Activated CD4-positive, alpha-beta T cell treated with anti-CD3 and anti-CD28 coated beads, Interleukin-2, amount 50 U/mL, for 1 hour (primary cell): Measurements from ENCODE around the gene ZBTB49.

Source experiments
- DNase-seq: peaks from one replicate; pipeline ENCODE4 v3.0.0-alpha.2; 2020

The ZBTB49 gene

DNA sequence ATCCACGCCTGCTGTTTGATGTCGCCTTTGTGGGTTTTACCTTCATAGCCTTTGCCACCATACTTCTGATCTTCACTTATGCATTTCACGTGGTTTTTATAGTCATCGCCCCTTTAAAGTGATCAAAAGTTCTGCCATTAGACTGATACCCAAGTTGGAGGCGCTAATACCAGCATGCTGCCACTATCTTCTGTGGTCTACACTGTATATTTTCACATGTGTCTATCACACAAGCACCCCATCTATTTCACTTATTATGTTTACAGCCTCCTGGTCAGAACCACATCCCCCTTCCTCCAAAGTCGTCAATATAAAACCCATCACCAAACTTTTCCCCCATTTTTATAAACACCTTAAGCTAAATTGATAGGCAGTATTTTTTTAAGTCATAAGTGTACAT is 8.3 kb upstream of the ZBTB49 start:
- no peak for DNase-seq

DNA sequence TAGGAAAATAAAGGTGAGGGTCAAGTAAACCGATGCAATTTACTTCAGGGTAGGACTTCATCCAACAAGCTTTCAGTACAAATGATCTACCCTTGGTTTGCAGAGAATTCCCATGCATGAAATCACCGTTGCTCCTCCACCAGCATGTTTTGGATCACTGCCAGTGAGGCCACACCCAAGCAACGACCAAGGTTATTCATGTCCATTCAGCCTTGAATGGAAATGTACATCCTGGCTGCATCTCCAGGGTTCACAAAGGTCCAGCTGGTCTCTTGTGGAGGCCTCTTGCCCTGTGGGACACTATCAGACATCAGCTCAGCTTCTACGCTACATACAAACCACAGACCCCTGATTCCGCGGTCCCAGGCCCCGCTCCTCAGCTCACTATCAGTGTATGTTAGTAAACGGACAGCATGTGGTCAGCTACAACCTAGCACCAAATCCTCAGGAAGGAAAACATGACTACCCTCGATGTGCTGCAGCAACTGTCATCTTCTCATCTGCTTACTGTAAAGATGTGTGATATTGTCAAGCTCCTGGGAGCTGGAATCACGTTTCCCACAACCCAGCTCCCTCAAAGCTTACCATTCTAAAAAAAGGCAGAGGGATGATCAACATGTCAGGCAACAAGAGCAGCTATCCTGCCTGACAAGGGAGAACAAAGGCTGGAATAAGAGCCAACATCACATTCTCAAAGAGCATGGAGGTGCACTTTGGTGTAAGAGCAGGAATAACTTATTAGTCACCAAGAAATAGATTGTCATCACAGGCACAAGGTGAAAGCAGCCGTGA is 5.0 kb upstream of the ZBTB49 start:
- no peak for DNase-seq

DNA sequence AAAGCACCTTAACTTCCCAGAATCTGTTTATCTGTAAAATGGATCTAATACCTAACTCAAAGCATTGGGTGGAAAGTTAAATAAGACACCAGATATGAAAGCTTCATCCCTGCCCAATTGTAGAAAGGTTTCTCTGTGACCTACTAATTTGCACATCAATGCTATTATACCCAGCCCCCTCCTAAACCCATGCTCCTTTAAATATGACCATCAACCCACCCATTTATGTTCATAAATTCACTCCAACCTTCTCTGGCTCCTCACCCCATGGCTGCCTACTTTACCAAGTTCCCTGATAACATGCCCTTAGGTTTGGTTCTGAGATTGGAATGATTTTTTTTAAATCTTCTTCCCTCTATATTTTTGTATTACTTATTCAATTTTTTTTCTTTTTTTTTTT is 2.0 kb upstream of the ZBTB49 start:
- no peak for DNase-seq

DNA sequence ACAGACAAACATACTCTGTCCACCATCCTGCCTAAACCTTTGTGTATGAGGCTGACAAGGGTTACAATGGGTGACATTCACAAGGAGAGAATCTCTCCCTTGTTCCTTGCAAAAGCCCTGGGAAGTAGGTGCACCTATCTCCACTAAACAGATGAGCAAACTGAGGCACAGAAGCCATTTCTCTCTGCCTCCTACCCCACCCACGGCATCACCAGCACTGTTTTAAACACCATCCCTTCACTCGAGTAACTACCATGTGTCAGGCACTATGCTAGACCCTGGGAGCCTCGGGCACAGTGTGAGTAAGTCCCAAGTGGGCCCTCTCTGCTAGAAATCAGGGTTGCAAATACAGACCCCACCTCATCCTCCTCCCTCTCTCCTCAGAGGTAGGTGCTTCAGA is 996 bp upstream of the ZBTB49 start:
- no peak for DNase-seq

DNA sequence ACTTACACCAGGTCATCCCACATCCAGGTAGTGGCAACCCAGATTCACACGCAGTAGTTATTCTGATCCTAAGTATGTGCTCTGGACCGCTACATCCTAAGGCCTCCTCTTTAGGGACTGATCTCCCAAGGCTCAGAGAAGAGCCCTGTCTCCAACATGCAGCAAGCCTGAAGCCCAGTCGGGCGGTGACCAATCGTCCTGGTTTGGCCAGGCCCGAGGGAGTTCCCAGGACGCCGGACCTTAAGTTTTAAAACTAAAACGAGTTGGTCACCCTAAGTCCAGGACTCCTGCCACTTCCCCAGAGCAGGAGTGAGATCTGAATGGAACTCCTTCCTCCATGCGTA is 482 bp upstream of the ZBTB49 start:
- no peak for DNase-seq

DNA sequence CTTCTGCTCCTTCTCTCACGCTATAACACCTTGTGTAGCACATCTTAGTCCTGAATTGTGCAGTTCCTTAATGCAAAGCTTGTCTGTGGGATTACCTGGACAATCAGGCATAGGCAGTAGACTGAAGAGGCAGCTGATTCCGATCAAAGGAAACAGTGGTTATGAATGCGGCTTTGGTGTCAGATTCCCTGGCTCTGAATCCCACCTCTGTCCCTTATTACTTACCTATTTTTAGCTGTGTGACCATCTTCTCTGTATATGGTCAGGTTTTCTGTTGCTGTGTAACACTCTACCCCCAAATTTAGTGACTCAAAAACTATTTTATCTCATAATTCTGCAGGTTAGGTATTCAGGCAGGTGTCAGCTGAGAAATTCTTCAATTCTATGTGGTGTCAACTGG is 3.2 kb downstream of the ZBTB49 start:
- no peak for DNase-seq

DNA sequence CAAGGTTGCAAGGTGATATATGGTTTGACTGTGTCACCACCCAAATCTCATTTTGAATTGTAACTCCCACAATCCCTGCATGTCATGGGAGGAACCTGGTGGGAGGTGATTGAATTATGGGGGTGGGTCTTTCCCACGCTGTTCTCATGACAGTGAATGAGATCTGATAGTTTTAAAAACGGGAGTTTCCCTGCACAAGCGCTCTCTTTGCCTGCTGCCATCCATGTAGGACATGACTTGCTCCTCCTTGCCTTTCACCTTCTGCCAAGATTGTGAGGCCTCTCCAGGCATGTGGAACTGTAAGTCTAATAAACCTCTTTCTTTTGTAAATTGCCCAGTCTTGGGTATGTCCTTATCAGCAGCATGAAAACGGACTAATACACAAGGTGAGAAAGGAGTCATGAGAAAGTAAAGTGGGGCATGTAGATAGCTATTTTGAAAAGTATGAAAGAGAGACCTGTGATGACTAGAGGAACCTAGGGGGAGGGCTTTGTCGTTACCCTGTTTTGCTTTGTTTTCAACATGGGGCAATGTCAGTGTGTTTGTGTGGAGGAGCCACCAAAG is 6.3 kb downstream of the ZBTB49 start:
- no peak for DNase-seq

DNA sequence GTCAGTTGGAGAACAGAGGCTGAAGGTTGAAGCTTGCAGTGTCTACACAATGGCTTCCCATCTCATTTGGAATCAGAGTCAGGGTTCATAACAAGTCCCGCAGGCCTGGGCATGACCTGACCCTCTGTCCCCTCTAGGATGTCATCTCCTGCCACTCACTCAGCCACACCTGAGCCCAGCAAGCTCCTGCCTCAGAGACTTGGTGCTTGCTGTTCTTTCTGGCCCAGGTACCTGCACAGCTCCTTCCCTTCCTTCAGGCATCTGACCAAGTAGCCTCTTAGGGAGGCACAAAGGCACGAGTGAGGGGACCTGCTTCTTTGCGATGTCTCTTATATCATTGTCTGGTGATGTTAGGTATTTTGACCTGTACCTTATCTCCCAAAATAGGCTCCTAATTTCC is 9.0 kb downstream of the ZBTB49 start:
- no peak for DNase-seq

DNA sequence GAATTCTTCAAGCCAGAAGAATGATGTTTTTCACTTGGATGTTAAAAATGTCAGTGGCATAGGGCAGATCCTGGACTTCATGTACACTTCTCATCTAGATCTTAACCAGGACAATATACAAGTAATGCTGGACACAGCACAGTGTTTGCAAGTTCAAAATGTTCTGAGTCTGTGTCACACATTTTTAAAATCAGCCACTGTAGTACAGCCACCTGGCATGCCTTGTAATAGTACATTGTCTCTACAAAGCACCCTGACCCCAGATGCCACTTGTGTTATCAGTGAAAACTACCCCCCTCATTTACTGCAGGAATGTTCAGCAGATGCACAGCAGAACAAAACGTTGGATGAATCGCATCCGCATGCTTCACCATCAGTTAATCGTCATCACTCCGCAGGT is 11.9 kb downstream of the ZBTB49 start:
- no peak for DNase-seq

DNA sequence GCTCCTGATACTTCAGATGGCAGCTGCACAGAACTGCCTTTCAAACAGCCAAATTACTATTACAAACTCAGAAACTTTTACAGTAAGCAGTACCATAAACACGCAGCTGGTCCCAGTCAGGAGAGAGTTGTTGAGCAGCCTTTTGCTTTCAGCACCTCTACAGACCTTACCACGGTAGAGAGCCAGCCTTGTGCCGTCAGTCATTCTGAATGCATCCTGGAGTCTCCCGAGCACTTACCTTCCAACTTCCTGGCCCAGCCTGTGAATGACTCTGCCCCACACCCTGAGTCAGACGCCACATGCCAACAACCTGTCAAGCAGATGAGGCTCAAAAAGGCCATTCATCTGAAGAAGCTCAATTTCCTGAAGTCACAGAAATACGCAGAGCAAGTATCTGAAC is 12.4 kb downstream of the ZBTB49 start:
- DNase-seq, result no peak

DNA sequence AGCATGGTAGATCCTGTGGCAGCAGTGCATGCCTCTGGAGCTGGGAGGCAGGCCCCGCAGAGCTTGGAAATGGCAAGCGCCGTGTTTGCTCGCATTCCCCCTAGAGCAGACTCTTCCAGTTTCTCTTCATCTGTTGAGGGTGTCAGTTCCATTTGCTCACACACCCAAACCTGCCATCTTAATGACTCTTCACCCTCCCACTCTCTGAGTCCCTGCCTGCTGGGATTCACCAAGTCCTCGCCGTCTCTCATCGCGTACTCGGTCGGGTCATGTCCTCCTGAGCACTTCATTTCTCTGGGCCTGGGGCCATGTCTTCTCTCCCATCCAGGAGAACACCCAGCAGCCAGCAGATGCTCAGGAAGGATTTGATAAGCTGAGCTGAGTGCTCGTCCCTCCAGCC is 16.9 kb downstream of the ZBTB49 start:
- DNase-seq, result no peak

DNA sequence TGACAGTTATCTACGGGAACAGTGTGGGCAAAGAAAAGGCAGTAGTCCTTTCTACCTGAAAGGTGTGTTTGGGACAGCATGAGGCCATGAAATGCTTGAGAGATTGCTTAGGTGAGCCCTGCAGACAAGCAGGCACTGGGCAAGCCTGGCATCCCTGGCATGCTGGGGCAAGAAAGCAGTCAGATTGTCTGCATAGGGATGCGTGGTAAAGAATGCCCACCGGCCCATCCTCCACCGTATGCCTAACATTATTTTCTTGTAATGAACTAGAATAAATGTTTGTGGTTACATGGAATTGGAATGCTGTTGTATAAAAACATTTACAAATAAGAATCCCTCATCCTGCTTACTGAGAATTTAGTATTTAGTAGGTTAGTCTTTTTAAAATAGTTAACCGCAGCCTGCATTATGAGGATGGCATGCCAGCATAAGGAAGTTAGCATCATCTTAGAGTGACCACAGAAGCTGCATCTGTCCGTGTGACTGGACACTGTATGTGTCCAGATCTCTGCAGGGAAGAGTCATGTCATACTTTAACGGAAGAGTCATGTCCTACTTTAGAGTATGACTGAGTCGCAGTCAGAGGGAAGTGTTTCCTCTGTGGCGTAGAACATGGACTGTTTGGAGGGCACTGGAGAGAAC is 18.9 kb downstream of the ZBTB49 start:
- no peak for DNase-seq

DNA sequence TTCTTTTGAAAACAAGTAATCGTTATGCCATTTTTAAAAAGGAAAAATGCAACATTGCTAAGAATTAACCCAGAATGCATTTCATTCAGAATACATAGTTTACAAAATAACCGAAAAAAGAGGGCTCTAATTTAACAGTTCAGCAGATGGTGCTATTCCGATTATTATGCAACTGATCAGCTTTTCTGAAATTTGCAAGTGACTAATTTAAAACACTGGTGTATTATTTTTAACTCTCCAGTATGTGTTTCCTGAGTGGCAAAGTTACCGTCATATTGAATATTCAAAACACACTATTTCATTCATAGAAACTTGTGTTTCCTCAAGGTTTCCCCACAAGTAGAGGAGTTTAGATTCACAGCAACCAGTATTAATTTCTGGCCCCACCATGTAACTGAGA is 21.1 kb downstream of the ZBTB49 start:
- no peak for DNase-seq

DNA sequence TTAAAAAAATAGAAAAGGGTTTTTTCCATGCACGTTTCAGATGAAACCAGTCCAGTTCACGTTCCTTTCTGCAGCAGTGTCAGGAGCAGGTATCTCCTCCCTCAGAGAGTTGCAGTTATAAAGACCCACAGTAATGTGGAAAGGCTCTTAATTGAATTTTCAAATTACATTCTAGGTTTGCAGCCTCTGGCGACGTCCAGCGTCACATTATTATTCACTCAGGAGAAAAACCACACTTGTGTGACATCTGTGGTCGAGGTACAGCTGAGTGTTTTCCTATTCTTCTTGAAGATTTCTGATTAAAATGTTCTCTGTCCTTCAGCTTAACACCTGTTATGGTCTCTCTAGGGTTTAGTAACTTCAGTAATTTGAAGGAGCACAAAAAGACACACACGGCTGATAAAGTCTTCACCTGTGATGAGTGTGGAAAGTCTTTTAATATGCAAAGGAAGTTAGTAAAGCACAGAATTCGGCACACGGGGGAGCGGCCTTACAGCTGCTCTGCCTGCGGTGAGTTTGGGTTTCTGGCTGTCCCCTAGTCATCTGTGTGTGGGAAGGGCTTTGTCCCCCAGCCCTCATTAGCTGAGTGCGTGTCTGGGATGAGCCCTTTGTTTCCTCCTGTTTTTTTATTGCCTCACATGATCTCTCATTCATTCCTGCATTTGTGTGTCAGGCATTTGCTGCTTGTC is 25.6 kb downstream of the ZBTB49 start:
- no peak for DNase-seq

DNA sequence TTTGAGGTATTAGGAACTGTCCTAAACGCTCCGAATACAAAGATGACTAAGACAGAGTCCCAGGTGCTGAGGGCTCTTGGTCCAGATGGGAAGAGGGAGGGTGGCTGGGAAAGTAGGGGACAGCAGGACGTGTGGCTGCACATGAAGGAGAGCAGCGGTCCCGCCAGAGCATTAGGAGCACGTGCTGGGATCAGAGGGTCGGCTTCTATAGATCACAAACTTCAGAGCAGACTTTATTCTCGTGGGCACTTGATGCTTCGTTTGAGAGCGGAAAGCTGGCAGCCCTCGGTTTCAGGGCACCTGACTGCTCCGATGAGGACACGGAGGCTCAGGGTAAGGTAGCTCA is 26.1 kb downstream of the ZBTB49 start:
- DNase-seq, result no peak

DNA sequence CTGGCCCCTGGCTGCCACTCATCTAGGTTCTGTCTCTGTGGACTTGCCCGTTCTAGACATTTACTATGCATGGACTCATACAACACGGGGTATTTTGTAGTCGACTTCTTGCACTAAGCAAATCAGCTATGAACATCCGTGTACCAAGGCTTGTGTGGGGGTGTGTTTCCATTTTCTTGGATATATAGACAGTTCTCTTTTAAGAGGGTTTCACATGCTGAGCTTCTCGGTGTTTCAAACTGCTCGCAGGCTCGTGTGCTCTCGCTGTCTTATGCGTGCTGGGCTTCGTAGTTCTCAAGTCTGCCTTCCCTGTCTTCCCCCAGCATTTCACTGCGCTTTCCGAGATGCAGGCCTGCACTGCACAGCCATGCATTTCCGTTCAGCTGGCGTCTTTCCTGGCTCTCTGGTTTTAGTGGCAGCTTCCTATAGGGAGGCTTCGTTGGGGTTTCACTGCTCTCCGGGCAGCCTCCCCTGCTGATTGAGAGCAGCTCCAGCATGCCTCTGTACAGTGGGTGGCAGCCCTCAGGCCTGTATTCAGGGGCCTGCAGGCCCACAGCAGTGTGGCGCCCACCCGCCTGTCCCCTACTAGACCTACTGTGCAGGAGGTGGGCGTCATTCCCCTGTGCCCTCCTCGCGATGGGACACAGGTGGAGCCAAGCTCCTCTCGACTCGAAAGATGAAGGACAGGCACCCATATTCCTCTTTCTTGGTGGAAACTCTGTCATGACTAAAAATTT is 27.6 kb downstream of the ZBTB49 start:
- no peak for DNase-seq

DNA sequence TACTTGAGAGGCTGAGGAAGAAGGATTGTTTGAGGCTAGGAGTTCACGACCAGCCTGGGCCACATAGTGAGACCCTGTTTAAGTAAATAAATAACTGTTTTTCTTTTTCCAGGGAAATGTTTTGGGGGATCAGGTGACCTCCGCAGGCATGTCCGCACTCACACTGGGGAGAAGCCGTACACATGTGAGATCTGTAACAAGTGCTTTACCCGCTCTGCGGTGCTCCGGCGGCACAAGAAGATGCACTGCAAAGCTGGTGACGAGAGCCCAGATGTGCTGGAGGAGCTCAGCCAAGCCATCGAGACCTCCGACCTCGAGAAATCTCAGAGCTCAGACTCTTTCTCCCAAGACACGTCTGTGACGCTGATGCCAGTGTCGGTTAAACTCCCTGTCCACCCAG is 30.5 kb downstream of the ZBTB49 start:
- no peak for DNase-seq

DNA sequence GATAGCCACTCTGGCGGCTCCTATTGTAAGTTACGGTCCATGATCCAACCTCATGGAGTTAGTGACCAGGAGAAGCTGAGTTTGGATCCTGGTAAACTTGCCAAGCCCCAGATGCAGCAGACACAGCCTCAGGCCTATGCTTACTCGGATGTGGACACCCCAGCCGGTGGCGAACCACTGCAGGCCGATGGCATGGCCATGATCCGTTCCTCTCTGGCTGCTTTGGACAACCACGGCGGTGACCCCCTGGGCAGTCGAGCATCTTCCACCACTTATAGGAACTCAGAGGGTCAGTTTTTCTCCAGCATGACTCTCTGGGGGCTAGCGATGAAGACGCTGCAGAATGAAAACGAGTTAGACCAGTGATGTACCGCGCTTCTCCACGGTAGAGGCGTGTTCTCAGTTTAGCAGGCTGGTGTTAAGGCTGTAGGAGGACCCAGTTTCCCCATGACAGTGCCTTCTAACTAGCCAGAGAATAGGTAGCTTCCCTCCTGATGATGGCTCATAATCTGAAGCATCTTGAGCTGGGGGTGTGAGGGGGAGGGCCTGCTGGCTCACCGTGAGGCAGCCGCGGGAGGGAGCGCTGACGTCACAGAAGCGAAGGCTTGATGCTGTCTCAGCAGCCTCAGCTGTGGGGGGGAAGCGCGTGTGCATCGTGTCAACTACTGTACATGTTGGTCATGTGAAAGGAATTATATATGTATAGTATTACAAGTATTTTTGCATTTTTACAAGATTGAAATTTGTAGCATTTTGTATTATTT is 31.1 kb downstream of the ZBTB49 start:
- DNase-seq, result no peak

DNA sequence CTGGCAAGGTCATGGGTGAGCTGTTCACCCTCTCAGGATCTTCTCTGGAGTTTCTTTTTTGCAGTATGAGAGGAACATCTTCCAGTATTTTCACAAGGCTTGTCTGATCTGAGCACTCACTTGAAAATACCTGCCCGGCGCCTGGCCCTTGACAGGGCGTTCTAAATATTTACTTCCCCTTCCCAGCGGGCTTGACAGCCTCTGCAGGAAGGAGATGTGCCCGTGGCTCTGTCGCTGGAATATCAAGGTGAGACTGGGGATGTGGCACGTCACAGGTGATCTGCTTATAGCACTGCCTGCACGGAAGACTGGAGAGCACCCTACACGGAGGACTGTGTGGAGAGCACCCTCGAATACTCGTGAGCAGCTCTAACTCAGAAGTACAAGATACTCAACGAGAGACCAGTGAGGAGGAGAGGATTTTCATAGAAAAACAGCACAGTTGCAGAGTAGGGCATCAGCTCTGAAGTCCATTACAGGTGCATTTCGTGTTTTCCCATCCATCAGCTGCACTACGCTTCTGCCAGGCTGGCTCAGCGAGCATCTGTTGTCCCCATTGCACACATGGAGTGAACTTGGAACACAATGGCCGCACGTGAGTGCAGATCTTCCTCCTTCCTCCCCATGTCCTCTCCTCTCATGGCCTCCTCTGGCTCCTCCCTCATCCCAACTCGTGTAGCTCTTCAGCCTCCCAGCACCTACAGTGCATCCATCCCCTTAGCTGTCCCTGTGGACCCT is 32.1 kb downstream of the ZBTB49 start:
- DNase-seq, result no peak

DNA sequence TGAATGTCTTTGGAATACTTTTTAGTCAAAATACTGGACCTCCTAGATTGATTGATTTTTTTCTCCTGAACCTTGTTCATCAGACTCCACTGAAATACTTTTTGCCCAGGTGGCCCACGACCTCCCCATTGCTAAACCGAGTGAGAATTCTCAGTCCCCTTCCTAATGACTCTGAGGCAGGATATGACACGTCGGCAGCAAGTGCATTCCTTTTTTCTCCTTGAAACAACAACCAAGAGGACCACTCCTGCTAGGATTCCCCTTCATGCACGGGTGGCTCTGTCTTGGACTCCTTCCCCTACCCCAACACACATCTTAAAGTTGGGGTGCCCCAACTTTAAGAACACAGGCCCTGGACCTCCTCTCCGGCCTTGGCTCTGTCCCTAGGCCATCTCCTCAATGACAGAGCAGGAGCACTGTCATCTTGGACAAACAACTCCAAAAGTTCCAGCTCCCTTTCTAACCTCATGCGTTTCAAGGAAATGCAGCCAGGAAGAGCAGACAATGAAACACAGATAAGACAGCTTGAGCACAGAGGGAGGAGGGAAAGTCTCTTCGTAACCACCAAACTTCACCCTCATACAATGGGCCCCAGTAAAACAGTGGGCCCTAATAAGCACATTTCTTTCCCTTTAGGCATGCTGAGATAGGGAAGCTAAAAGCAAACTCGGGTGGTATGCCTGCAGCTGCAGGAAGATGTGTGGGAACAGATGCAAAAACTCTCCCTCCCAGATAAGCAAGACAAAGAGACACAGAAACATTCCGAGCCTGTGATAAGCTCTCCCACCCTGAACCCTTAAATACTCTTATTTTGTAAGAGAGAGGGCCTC is 33.9 kb downstream of the ZBTB49 start:
- no peak for DNase-seq

DNA sequence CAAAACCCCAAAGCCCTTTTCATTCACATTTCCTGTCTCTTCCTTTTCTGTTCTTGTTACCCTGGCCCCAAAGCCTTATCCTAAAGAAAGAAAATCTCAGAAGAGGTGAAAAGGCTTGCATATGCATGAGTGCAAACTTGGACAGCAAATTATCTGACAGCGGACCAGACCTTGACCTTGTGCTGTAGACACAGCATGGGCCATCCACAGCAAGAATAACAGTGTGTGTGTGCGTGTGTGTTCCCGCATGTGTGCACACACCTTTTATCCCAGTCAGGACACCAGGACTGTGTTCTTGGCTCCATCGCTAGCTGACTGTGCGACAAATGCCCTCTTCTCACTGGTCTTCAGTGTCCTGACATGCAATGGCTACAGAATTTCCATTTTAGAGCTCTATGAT is 35.3 kb downstream of the ZBTB49 start:
- DNase-seq, result no peak
